ENCODE measurements around the gene STK26. TPM values are rescaled to one million over a fixed set of nuclear protein-coding genes. Genes with fewer than 3 reads are reported as not detected.

STK26 gene
- total and polyA plus RNA-seq, 2 of the 13 experiments (the other 11 are each of a cell fraction or from before 2014, with no cell fraction given), result 16.9 to 47.9 TPM

DNA sequence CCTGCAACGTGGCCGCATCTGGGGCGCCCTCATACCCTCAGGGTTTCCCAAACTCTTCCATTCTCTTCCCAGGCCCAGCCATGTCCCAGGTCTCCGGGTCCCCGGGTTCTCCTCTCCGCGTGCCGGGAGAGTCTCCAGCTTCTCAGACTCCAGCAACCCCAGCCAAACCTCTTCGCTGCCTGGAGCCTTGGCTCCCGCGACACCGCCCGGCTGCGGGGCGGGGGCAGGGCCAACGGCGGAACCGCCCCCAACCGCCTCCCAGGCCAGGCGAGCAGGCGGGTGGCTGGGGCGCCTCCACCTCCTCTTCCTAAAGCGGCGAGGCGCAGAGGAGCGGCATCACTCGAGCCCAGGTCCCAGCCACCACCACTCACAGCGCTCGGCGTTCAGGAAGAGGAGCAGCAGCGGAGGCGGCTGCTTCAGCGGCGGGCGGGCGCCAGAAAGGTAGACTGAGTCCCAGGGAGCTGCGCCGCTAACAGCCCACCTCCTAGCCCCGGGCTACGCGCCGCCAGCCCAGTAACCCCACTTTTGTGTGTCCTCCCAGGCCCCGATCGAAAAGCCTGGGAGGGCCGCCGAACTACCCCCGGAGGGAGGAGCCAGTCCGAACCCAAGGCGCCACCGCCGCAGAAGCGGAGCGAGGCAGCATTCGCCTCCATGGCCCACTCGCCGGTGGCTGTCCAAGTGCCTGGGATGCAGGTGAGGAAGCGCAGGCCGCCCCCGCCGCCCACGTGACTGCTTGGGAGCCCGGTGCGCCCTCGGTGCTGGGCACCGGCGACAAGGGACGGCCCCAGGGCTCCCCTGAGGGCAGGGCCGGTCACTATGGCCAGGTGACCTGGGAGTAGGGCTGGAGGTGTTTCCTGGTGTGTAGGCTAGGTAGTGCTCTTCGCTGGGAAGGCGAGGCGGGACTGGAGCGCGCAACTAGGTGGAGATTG is at the start of gene STK26 (continued):
- TF ChIP-seq, protein P1, sequence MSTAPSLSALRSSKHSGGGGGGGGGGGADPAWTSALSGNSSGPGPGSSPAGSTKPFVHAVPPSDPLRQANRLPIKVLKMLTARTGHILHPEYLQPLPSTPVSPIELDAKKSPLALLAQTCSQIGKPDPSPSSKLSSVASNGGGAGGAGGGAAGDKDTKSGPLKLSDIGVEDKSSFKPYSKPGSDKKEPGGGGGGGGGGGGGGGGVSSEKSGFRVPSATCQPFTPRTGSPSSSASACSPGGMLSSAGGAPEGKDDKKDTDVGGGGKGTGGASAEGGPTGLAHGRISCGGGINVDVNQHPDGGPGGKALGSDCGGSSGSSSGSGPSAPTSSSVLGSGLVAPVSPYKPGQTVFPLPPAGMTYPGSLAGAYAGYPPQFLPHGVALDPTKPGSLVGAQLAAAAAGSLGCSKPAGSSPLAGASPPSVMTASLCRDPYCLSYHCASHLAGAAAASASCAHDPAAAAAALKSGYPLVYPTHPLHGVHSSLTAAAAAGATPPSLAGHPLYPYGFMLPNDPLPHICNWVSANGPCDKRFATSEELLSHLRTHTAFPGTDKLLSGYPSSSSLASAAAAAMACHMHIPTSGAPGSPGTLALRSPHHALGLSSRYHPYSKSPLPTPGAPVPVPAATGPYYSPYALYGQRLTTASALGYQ (CRISPR knock-in tag; IDR thresholded peaks at IDR 0.05), result no peak
- TF ChIP-seq SIN3B (IDR thresholded peaks at IDR 0.05; ENCODE audit: low read length), result no peak
- TF ChIP-seq FLYWCH1 (CRISPR knock-in tag; IDR thresholded peaks at IDR 0.05), result no peak
- TF ChIP-seq, protein P2, sequence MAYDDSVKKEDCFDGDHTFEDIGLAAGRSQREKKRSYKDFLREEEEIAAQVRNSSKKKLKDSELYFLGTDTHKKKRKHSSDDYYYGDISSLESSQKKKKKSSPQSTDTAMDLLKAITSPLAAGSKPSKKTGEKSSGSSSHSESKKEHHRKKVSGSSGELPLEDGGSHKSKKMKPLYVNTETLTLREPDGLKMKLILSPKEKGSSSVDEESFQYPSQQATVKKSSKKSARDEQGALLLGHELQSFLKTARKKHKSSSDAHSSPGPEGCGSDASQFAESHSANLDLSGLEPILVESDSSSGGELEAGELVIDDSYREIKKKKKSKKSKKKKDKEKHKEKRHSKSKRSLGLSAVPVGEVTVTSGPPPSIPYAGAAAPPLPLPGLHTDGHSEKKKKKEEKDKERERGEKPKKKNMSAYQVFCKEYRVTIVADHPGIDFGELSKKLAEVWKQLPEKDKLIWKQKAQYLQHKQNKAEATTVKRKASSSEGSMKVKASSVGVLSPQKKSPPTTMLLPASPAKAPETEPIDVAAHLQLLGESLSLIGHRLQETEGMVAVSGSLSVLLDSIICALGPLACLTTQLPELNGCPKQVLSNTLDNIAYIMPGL (CRISPR knock-in tag; IDR thresholded peaks at IDR 0.05; ENCODE audit: borderline replicate concordance in 1 of 2, low read depth in 1 of 2), result peak; percentile 29 to 44; a peak in 2 of 4 replicates
- no peak for TF ChIP-seq TCF7 (IDR thresholded peaks at IDR 0.05; ENCODE audit: low read depth)
- TF ChIP-seq KIAA2018 (CRISPR knock-in tag; IDR thresholded peaks at IDR 0.05; ENCODE audit: borderline replicate concordance), result no peak
- TF ChIP-seq ZFP36 (IDR thresholded peaks at IDR 0.05; ENCODE audit: borderline replicate concordance, low read depth, low read length, partially characterized antibody), result no peak
- TF ChIP-seq SAP130 (CRISPR knock-in tag; IDR thresholded peaks at IDR 0.05; ENCODE audit: low read depth), result peak; percentile 62
- TF ChIP-seq YY1 (IDR thresholded peaks at IDR 0.05; ENCODE audit: insufficient read depth, insufficient replicate concordance, low read depth, low read length), result no peak
- peak; percentile 37; the same call in 1 of the 2 replicates for TF ChIP-seq ZFP91 (CRISPR knock-in tag; IDR thresholded peaks at IDR 0.05; ENCODE audit: borderline replicate concordance)
- TF ChIP-seq IKZF1 (IDR thresholded peaks at IDR 0.05), result no peak
- TF ChIP-seq MATR3 (CRISPR knock-in tag; IDR thresholded peaks at IDR 0.05), result no peak
- TF ChIP-seq MYC (CRISPR knock-in tag; IDR thresholded peaks at IDR 0.05; ENCODE audit: borderline replicate concordance), result no peak
- TF ChIP-seq ZNF619 (CRISPR knock-in tag; IDR thresholded peaks at IDR 0.05), result no peak
- TF ChIP-seq POLR2AphosphoS5 (IDR thresholded peaks at IDR 0.05; ENCODE audit: low read depth, low read length), result peak; percentile 61
